Right hindlimb (tissue), 1 donor: ENCODE measurements around the gene FAM13A.
"Not testable (repeated sequence)": the region's sequence is repeated elsewhere in the genome, so short reads cannot be mapped to it uniquely, and the experiment has no call there.

ENCODE experiments used
- DNase-seq: peaks from one replicate; pipeline ENCODE4 v3.0.0-alpha.2; 2018

The FAM13A gene

GRCh38 chr4:88955580-88956380 lies 101.2 kb downstream of the FAM13A start:
- DNase-seq = no peak

- DNase-seq = no peak
Observed at GRCh38 chr4:88953400-88953799, 103.6 kb downstream of the FAM13A start.

- no peak for DNase-seq
Observed at GRCh38 chr4:88952081-88952480, 104.9 kb downstream of the FAM13A start.

GRCh38 chr4:88949605-88950004 lies 107.4 kb downstream of the FAM13A start:
- no peak for DNase-seq

GRCh38 chr4:88940506-88940905 lies 116.5 kb downstream of the FAM13A start:
- no peak for DNase-seq

GRCh38 chr4:88939697-88940096 lies 117.3 kb downstream of the FAM13A start:
- DNase-seq = no peak

- no peak for DNase-seq
Observed at GRCh38 chr4:88938138-88938537, 118.8 kb downstream of the FAM13A start.

- no peak for DNase-seq
Observed at GRCh38 chr4:88937081-88937480, 119.9 kb downstream of the FAM13A start.

- no peak for DNase-seq
Observed at GRCh38 chr4:88933414-88934160, 123.4 kb downstream of the FAM13A start.

- DNase-seq = no peak
Observed at GRCh38 chr4:88928852-88929251, 128.1 kb downstream of the FAM13A start.

- DNase-seq = no peak
Observed at GRCh38 chr4:88927420-88927819, 129.6 kb downstream of the FAM13A start.

- DNase-seq = no peak
Observed at GRCh38 chr4:88919056-88919455, 137.9 kb downstream of the FAM13A start.

- not testable (repeated sequence) for DNase-seq
Observed at GRCh38 chr4:88913181-88913580, 143.8 kb downstream of the FAM13A start.

- no peak for DNase-seq
Observed at GRCh38 chr4:88911246-88912212, 145.5 kb downstream of the FAM13A start.

- no peak for DNase-seq
Observed at GRCh38 chr4:88910101-88910500, 146.9 kb downstream of the FAM13A start.

- no peak for DNase-seq
Observed at GRCh38 chr4:88908521-88908920, 148.5 kb downstream of the FAM13A start.

GRCh38 chr4:88908003-88908402 lies 149.0 kb downstream of the FAM13A start:
- DNase-seq = no peak

- no peak for DNase-seq
Observed at GRCh38 chr4:88907478-88907877, 149.5 kb downstream of the FAM13A start.

- DNase-seq = not testable (repeated sequence)
Observed at GRCh38 chr4:88904240-88904639, 152.7 kb downstream of the FAM13A start.

- no peak for DNase-seq
Observed at GRCh38 chr4:88900432-88900831, 156.6 kb downstream of the FAM13A start.

GRCh38 chr4:88897752-88898151 lies 159.2 kb downstream of the FAM13A start:
- no peak for DNase-seq

GRCh38 chr4:88897180-88897579 lies 159.8 kb downstream of the FAM13A start:
- no peak for DNase-seq

- DNase-seq = no peak
Observed at GRCh38 chr4:88893961-88894360, 163.0 kb downstream of the FAM13A start.
